ENCODE results near the gene CLEC1A. TPM values are rescaled to one million over a fixed set of nuclear protein-coding genes. Genes with fewer than 3 reads are reported as not detected.

Gene CLEC1A
- total and polyA plus RNA-seq, 9 donors = 1.5 to 13.8 (median 4.5) TPM

GRCh38 chr12:10136637-10137205 lies 37.9 kb upstream of the CLEC1A start:
- Histone ChIP-seq H3K27me3 (no peaks in the 10 kb centered on the region), H3K36me3 (no peaks in the 10 kb centered on the region), H3K4me3 (no peak overlapping the region), H3K27ac (no peak overlapping the region), H3K9me3 (no peaks in the 10 kb centered on the region), H3K4me1 (ENCODE audit: insufficient read depth) (no peaks in the 10 kb centered on the region)
- intact Hi-C loops (cut with DNase I) = loop anchor here in 3 of 4 donors (5.0 to 10.0 kb wide), 3 partner anchors 102 to 112 kb away; partner anchors contain the start of gene CLEC9A (in 2 of the 3)
- no peak for DNase-seq
- no peak for TF ChIP-seq CTCF (IDR thresholded peaks at IDR 0.05)
- TF ChIP-seq POLR2A (IDR thresholded peaks at IDR 0.05) = no peak
- no peak for TF ChIP-seq EP300 (IDR thresholded peaks at IDR 0.05)
- 75 to 87% (median 80%) methylated on average over 13 of the region's 13 CpGs for WGBS, 3 donors

- Histone ChIP-seq H3K27me3 (no peaks in the 10 kb centered on the region), H3K9me3 (no peaks in the 10 kb centered on the region), H3K36me3 (no peaks in the 10 kb centered on the region), H3K4me3 (no peak overlapping the region), H3K4me1 (ENCODE audit: insufficient read depth) (no peaks in the 10 kb centered on the region), H3K27ac (no peak overlapping the region)
- WGBS, 3 donors = 48 to 65% (median 60%) methylated on average over 4 of the region's 4 CpGs
- no peak for DNase-seq
- TF ChIP-seq POLR2A (IDR thresholded peaks at IDR 0.05) = no peak
- TF ChIP-seq EP300 (IDR thresholded peaks at IDR 0.05) = no peak
- no peak for TF ChIP-seq CTCF (IDR thresholded peaks at IDR 0.05)
- intact Hi-C loops (cut with DNase I) = loop anchor here in 3 of 4 donors (5.0 to 10.0 kb wide), 3 partner anchors 100 to 110 kb away; partner anchors contain the start of gene CLEC9A (in 2 of the 3)
Measured at GRCh38 chr12:10135126-10135525, 36.3 kb upstream of the CLEC1A start.

GRCh38 chr12:10132850-10133370 lies 34.1 kb upstream of the CLEC1A start:
- no peak for TF ChIP-seq EP300 (IDR thresholded peaks at IDR 0.05)
- TF ChIP-seq POLR2A (IDR thresholded peaks at IDR 0.05) = no peak
- TF ChIP-seq CTCF (IDR thresholded peaks at IDR 0.05) = no peak
- DNase-seq = no peak
- Histone ChIP-seq H3K4me3 (no peak overlapping the region), H3K27me3 (no peaks in the 10 kb centered on the region), H3K9me3 (no peaks in the 10 kb centered on the region), H3K36me3 (no peaks in the 10 kb centered on the region), H3K4me1 (ENCODE audit: insufficient read depth) (no peaks in the 10 kb centered on the region), H3K27ac (no peak overlapping the region)
- WGBS, 3 donors = 83 to 90% (median 85%) methylated on average over 6 of the region's 6 CpGs
- intact Hi-C loops (cut with DNase I) = loop anchor here in 2 of 4 donors (10.0 kb wide), 2 partner anchors 98 to 108 kb away; partner anchors contain the start of gene CLEC9A (in 1 of the 2)

GRCh38 chr12:10131111-10131690 lies 32.4 kb upstream of the CLEC1A start:
- no peaks in the 10 kb centered on the region for H3K36me3 ChIP-seq
- no peaks in the 10 kb centered on the region for H3K27me3 ChIP-seq
- intact Hi-C loops (cut with DNase I) = loop anchor here in 2 of 4 donors (10.0 kb wide), 2 partner anchors 96 to 106 kb away; partner anchors contain the start of gene CLEC9A (in 1 of the 2)
- H3K4me1 ChIP-seq (ENCODE audit: insufficient read depth) = no peaks in the 10 kb centered on the region
- H3K27ac ChIP-seq = no peak overlapping the region
- TF ChIP-seq CTCF (IDR thresholded peaks at IDR 0.05) = no peak
- TF ChIP-seq EP300 (IDR thresholded peaks at IDR 0.05) = no peak
- TF ChIP-seq POLR2A (IDR thresholded peaks at IDR 0.05) = no peak
- WGBS, 3 donors = 20 to 40% (median 30%) methylated on average over 2 of the region's 2 CpGs
- no peak for DNase-seq
- no peak overlapping the region for H3K4me3 ChIP-seq
- H3K9me3 ChIP-seq = no peaks in the 10 kb centered on the region

Data from ovary (tissue), 9 donors.